Activated CD8-positive, alpha-beta memory T cell treated with anti-CD3 and anti-CD28 coated beads for 4 hours (primary cell): ENCODE measurements around the gene PDCD6IP.
"Not testable (repeated sequence)": the region's sequence is repeated elsewhere in the genome, so short reads cannot be mapped to it uniquely, and the experiment has no call there.

Experiments used
- DNase-seq, 2 donors: peaks; one replicate each; pipeline ENCODE4 v3.0.0-alpha.2; 2020; ENCODE audit warnings: low read depth in 2 of 2

PDCD6IP gene, protein sequence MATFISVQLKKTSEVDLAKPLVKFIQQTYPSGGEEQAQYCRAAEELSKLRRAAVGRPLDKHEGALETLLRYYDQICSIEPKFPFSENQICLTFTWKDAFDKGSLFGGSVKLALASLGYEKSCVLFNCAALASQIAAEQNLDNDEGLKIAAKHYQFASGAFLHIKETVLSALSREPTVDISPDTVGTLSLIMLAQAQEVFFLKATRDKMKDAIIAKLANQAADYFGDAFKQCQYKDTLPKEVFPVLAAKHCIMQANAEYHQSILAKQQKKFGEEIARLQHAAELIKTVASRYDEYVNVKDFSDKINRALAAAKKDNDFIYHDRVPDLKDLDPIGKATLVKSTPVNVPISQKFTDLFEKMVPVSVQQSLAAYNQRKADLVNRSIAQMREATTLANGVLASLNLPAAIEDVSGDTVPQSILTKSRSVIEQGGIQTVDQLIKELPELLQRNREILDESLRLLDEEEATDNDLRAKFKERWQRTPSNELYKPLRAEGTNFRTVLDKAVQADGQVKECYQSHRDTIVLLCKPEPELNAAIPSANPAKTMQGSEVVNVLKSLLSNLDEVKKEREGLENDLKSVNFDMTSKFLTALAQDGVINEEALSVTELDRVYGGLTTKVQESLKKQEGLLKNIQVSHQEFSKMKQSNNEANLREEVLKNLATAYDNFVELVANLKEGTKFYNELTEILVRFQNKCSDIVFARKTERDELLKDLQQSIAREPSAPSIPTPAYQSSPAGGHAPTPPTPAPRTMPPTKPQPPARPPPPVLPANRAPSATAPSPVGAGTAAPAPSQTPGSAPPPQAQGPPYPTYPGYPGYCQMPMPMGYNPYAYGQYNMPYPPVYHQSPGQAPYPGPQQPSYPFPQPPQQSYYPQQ

DNA sequence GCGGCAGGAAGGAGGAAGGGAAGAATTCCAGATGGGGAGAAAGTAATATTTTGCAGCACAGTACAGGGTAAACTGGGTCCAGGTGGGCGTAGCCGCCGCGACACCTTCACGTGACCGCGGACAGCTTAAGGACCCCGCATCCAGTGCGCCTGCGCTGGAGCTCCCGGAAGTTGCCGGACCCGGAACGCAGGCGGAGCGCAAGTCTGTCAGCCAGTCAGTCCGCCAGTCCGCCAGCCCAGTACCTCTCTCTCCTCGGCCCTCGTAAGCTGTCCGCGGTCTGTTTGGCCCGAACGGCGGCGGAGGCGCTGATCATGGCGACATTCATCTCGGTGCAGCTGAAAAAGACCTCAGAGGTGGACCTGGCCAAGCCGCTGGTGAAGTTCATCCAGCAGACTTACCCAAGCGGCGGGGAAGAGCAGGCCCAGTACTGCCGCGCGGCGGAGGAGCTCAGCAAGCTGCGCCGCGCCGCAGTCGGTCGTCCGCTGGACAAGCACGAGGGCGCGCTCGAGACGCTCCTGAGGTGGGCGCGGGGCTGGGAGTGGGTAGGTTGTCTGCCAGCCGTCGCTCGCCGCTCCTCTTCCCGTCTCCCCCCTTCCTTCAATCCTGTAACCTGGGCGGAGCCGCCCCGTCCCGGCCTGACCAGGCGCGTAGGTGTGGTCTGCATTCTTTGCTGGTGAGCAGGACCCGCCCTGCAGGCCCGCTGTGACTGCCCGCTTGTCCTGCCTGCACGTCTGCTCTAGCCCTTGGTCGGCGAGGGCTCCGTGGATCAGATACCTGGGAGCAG lies at the start of gene PDCD6IP:
TSS of gene PDCD6IP (plus strand) at position 213 of the 784 bp plus-strand sequence. CDS start at position 312, 99 bp downstream.
- DNase-seq: peak; percentile 73 to 77

- no peak for DNase-seq
Measured at GRCh38 chr3:33749546-33750210, 48.8 kb upstream of the PDCD6IP start.

DNA sequence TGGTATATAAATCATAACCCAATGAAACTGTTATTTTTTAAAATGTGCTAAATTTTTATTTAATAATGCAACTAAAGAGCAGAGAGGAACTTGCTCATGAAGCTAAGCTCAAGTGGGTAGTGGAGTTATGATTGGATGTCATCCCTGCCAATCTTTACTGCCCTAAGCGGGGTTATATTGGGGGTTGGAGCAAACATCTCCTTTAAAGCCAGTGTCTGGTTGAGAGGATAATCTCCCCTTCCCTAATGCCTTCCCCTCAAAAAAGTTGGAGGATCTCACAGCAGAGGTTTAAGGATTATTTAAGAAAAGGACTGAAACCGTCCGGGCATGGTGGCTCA lies 48.2 kb upstream of the PDCD6IP start:
- no peak for DNase-seq

- DNase-seq: no peak
Measured at GRCh38 chr3:33751336-33751735, 47.1 kb upstream of the PDCD6IP start.

GRCh38 chr3:33754391-33754790 lies 44.0 kb upstream of the PDCD6IP start:
- not testable (repeated sequence) for DNase-seq

GRCh38 chr3:33758281-33758680 lies 40.1 kb upstream of the PDCD6IP start:
- no peak for DNase-seq

DNA sequence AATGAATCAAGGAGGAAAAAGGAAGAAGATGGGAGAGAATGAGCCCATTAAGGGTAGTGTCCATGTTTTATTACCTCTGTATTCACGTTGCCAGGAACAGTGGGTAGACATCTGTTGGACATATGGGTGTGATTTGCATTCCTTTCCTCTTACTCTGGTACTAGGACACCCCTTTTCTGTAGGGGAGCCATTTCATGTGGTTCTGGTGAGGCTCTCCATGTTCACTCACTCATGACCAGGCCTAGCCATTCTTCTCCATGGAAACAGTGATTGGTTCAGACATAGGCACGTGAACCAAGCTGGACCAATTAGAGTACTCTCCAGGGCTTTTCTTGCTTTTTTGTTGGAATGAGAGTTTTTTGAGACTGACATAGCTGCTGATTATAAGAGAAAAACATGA lies 39.6 kb upstream of the PDCD6IP start:
- no peak for DNase-seq

- no peak for DNase-seq
Measured at GRCh38 chr3:33768578-33769330, 29.7 kb upstream of the PDCD6IP start.

DNA sequence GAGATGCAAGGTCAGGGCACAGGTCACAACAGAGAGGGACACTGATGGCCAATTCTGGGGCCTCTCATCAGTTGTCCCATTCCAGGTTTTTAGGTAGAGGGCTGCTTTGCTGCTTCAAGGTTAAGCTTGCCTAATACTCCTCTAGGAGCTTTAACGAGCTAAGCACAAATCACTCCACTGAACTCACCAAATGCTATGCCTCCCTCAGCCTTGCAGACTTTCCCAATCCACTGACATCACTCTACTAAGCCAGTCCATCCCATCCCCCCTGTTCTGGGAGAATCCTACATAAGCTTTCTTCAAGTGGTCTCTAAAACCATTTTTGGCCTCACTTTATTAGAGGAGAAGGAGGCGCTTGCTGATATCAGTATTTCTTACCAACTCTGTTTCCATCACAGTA lies 24.8 kb upstream of the PDCD6IP start:
- DNase-seq: no peak

DNA sequence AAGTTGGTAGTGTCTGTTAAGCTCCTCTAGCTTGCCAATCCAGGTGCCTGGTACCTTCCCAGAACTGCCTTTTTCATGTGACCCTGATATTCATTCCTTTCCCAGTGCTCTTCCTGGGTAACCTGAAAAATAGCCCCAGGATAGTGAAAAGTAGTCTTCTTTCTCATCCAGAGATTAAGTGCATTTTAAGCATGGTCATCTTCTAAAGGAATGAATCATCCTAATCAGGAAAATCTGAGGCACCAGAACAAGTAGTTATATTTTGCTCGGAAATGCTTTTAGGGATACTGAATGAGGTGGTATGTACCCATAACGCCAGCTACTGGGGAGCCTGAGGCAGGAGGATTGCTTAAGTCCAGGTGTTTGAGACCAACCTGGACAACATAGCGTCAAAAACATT lies 23.1 kb upstream of the PDCD6IP start:
- no peak for DNase-seq

GRCh38 chr3:33777996-33778395 lies 20.4 kb upstream of the PDCD6IP start:
- no peak for DNase-seq

DNA sequence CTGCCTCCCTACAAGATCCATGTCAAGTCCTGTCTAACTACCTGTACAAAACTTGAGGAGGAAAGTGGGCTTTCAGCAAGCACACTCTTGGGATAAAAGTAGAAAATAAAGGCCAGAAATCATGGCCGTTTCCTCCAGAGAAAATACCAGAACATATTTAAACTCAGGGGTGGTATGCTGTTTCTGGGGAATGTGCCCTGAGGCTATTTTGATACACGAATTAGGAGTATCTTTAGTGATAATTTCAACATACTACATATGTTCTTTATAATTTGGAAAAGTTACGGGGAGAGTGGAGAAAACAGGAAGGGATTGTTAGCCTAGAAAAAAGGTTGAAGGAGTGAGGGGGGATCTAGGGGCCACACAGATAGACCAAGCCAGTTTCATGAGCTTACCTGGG lies 18.7 kb upstream of the PDCD6IP start:
- no peak for DNase-seq

DNA sequence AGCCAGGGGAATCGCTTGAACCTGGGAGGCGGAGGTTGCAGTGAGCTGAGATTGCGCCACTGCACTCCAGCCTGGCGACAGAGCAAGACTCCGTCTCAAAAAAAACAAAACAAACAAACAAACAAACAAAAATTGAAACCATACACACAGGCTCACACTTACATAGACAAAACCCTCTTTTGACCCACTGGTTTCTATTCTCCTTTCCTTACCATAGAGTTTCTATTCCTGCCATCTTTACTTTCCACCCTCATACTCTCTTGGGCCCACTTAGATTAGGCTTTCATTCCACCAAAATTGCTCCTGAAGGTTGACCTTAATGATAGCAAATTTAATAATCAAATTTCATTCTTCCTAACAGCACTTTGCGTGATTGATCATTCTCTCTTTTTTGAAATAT lies 17.0 kb upstream of the PDCD6IP start:
- DNase-seq: not testable (repeated sequence)

DNA sequence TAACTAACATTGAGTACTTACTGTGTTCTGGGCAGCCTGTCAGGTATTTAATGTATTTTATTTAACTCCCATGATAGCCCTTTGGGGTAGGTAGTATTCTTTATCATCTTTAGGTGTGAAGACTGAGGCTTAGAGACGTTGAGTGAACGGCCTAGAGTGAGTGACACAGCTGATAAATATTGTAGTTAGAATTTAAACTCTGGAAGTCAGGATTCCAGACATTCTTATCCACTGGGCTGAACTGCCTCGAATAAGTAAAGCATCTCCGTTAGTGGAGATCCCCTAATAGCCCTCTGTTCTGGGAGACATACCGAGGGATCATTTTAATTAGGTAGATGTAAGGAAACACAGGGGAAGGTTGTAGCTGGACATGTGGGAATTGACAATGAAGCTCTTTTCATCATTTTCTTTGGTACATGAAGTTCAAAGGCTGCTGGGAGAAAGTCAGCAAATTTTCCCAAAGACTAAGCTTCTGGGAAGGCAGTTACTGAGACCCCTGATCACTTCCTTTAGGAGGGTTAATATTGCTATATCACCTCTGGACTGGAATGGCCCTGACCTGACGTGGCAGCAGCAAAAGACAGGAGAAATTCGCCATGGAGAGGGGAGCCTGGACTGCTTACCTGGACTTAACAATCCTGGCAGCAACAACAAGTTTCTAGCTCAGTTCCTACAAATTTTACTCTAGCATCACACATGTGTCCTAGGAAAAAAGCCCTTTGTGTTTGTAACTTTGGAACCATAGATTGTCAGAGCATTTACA lies 11.7 kb upstream of the PDCD6IP start:
- no peak for DNase-seq

GRCh38 chr3:33787328-33788009 lies 11.0 kb upstream of the PDCD6IP start:
- peak; percentile 20 to 41 for DNase-seq

GRCh38 chr3:33789183-33789954 lies 9.1 kb upstream of the PDCD6IP start:
- DNase-seq: no peak

GRCh38 chr3:33790091-33790490 lies 8.3 kb upstream of the PDCD6IP start:
- DNase-seq: no peak

- DNase-seq: no peak
Measured at GRCh38 chr3:33791477-33792166, 6.8 kb upstream of the PDCD6IP start.
